Measurements from ENCODE around the gene DERL2. TPM values are rescaled to one million over a fixed set of nuclear protein-coding genes. Genes with fewer than 3 reads are reported as not detected.

Gene DERL2
- total RNA-seq, 1 experiment from 2014 or later = 70.2 TPM

DNA sequence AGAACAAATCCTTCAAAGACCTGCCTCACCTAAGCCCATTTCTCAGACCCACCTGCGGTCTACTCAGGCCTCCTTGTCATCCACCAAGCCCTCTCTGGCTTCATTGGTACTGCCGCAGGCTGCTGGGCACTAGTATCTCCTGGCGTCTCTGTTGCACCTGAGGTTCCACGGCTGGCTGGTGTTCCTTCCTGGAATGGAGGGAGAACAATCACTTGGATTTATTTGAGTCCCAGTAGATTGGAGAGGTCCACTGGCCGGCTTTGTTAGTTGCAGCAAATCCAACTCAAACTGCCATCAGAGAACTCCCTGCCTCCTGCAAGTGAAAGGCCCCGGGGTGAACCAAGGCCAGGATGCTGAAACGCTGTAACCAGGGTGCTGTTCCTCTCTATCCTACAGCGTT, 15.7 kb upstream of the DERL2 start:
- no peak for DNase-seq (ENCODE audit: low read depth)

DNA sequence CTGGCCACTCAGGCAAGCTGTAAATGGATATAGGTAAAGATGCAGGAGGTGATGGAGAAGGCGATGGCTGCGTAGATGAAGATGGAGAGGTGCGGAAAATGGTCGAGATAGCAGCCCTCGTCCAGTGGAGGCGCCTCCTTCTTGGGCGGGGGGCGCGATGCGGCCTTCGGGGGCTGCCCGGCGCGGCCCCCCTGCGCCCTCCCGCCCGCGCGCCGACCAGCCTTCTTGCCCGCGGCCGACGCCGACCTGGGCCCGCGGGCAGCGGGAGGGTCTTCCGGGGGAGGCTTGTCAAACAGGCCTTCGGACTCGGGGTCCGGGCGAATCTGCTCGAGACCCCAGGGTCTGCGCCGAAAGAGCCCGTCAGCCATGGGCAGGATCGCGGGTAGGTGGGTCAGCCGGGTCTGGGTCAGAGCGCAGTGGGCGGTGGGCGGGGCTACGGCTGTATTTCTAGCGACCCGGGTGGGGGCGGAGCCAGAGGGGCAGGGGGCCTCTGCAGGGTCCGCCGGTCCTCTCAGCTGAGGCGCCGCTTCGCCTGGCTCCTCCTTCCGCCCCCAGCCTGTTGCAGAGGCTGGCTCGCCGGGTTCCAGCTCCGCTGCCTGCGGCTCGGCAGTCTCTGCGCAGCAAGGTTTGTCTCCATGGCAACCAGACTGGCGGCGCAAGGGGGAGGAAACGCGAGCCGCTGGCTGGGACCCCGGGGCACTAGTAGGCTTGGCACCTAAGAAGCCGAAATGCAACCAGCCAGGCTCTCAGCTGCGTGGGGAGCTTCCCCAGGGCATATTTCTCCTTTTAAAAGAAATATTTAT, 14.8 kb upstream of the DERL2 start:
- peak; percentile 67 for DNase-seq (ENCODE audit: low read depth)

DNA sequence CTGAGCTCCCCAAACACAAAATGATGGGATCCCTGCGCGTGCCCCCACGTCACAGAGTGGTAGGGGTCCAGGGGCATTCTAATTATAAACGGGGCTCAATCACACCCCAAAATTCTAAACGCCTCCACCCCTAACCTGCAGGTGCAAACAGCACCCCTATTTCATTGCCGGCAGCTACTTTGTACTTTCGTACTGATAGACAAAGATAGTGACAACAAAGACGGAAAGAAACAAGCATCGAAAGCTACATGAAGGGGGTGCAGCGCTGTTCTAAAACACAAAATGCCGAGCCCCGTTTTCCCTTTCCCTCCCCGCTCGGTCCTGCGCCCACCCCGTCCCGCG, 14.2 kb upstream of the DERL2 start:
- DNase-seq (ENCODE audit: low read depth) = no peak

DNA sequence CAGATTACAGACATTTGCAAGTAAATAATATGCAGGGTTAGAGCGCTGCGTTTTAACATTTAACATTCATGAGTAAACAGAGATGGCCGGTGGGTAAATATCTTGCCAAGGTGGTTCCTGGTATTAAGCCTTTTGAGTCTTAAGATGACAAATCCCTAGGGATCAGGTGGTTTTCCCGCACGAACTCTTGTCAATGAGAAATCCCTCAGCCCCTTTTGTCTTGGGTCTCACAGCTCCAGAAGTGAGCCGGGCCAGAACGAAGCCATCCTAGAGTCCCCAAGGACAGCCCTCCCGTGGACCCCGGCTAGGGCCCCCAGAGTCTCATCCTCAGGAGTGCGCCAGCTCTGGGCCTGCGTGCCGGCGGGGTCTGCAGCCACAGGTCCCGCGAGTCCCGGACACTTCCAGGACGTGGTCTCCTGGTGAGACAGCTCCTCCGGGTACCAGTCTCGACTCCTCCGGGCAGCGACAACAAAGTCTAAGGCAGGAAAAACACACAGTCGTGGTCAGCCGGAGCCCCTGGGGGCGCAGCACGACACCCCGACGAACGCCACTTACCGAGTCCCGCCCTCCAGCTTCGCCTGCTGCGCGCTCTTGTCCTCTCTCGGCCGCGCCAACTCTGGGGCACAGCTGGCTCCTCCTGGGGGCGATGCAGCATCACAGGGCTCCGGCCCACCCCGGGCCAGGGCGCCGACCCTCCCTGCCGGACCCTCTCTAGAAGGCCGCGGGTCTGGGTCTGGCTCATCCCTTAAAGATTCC, 13.7 kb upstream of the DERL2 start:
- DNase-seq (ENCODE audit: low read depth) = no peak

DNA sequence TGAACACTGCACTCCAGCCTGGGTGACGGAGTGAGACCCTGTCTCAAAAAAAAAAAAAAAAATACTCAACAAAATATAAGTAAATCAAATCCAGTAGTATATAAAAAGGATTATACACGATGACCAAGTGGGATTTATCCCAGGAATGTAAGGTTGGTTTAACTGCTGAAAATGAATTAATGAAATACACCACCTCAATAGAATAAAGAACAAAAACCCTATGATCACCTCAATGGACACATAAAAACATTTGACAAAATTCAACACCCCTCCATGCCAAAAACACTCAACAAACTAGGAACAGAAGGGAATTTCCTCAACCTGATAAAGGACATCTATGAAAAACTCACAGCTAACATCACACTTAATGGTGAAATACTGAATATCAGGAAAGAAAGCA, 7.0 kb upstream of the DERL2 start:
- DNase-seq (ENCODE audit: low read depth) = no peak

DNA sequence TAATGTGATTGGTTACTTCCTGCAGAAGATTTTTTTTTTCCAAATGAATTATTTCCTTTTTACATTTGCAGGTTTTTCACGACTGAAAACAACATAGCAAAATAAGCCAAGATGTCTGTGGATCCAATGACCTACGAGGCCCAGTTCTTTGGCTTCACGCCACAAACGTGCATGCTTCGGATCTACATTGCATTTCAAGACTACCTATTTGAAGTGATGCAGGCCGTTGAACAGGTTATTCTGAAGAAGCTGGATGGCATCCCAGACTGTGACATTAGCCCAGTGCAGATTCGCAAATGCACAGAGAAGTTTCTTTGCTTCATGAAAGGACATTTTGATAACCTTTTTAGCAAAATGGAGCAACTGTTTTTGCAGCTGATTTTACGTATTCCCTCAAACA, 2.8 kb upstream of the DERL2 start:
- no peak for DNase-seq (ENCODE audit: low read depth)

DNA sequence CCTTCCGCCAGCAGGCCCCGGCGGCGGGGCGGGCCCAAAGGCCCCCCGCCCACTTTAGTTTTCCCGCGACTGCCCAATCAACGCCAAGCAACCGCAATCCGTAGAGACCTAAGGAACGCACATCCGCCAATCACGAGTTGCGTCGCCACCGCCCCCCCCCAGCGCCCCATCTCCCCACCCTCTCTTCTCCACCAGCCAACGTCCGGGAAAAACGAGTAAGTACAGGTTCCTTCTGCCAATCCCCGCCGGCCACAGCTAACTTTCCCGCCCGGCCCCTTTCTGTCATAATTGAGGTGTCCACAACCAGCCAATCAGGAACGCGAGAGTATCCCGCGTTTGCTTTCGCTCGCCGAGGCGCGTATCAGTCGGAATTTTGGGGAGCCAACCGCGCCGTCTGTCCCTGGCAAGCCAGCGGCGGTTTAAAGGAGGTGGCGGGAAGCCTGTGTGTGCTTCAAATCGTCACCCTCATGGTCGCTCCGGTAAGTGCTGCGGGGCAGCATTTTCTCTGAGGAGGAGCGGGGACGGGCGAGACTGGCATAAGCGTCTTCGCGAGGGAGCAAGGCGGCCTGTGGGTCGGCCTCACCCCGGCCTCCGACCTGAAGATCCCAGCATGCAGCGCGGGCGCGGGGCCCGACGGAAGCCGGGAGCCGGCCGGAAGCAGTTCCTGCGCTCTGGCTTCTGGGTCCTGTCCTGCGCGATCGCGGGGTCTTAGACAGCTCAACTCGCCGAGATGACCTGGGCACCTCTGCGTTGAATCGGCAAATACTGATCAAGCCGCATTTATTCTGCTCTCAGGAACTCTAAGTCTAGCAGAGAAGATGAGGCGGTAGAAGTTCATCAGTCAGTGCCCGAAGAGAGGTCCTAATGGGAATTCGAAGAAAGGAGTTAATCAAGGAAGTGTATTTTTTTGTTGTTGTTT, 487 bp upstream of the DERL2 start, which contains the start of gene MIS12:
Gene MIS12, plus strand, starts transcription at position 361 of the 919 bp plus-strand sequence. CDS start 2,297 bp downstream, outside the sequence.
- peak; percentile 99 for DNase-seq (ENCODE audit: low read depth)

DNA sequence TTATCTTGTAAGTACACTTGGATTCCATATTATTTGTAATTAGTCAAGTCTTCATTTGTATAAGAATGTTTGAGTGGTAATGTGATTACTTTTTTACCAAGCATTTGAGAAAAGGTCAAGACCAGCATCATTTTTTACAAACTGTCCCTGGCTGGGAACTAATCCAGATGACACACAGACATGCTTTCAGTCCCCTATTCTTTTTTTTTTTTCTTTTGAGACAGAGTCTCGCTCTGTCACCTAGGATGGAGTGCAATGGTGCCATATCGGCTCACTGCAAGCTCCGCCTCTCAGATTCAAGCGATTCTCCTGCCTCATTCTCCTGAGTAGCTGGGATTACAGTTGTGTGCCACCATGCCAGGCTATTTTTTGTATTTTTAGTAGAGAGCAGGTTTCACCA, 4.5 kb downstream of the DERL2 start:
- DNase-seq (ENCODE audit: low read depth) = no peak

DNA sequence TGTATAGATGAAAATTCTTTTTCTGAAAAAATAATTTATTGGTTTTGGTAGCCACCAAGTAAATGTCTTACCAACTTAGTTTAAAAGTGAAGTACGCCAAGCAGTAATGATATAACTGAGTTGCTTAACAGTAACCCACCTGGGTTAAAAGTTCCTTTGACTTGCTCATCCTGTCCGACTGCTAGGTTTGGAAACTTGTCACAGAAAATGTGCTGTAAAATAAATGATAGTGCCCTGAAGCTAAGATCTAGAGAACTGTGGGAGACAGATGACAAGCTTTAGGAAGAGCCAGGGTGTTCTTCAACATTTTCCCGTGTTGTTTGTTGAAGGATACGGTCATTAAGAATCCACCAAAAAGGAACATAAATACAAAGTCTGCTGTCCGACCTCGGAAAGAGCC, 5.0 kb downstream of the DERL2 start:
- no peak for DNase-seq (ENCODE audit: low read depth)

DNA sequence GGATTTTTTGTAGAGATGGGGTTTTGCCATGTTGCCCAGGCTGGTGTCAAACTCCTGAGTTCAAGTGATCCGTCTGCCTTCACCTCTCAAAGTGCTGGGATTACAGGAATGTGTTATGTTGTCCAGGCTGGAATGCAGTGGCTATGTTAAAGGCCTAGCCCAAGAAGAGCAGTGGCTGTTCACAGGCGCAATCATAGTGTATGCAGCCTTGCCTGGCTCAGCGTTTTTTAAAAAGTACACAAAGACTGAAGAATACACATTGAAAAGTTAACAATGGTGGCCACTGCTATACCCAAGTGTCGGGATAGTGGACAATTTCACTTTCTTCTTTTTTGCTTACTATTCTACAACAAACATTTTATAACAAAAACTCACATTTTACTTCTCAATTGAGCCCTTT, 7.0 kb downstream of the DERL2 start:
- no peak for DNase-seq (ENCODE audit: low read depth)

DNA sequence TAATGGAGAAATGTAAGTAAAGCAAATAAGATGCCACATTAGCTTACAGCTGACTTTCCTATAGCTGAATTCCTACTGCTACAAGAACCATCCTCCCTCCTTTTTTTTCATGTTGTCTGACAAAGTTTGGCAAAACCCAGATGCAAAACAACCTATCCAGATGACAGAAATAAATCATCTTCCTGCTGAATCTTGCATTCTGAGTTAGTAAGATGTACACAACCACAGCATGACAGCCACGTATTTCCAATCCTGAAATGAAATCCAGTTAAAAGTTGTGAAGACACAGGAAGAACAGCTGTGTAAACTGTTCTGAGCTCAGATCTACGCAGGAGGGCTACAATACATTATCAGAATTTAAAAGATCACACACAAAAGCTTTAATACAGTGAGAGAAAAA, 12.1 kb downstream of the DERL2 start:
- DNase-seq (ENCODE audit: low read depth) = peak; percentile 84

DNA sequence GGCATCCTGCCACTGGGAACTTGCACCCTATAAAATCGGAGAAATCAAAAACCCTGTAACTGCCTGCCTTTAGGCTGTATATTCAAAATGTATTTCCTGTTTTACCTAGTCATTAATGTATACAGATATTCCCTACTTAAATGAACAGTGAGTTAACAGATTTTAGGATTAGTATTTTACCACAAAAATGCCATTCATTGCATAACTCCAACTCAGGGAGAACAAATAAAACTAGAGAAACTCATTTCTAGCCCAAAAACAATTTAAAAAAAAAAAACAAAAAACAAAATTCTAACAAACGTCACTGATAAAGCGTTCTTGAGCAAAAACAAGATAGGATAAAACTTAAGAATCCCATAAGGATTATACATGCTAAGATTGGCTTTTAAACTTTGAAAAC, 13.5 kb downstream of the DERL2 start:
- no peak for DNase-seq (ENCODE audit: low read depth)

DNA sequence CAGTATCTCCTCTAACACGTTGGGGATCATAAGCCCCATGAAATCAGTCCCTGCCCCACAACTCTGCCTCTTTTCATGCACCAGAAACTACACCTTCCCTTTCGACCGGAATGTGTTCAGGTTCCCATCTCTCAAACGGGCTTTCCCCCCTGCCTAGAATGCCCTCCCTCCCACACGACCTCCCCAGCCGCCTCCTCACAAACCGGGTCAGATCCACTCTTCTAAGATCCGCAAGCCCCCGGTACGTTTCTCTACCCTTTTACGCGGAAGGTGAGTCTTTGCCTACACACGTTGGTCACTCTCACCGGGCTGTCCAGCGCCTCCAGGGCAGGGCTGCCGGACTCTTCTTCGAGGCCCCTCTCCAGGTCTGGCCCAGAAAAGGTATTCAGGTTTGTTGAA, 17.9 kb downstream of the DERL2 start:
- DNase-seq (ENCODE audit: low read depth) = no peak

DNA sequence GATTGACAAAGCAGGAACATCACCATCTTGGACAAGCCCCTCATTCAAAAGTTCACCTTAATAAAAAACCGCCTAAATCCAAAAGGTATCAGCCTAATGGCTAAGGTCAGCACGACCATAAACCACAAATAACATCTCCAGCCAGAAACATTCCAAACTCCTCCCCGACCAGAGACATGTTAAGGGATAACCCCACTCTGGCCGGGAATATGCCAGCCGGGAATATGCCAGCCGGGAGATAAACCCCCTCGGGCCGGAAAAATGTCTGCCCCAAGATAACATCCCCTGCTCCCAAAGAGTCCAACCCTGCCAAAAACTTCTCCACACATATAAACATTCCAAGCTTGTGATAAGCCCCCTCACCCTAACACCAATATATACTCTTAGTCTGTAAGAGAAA, 18.6 kb downstream of the DERL2 start:
- no peak for DNase-seq (ENCODE audit: low read depth)

DNA sequence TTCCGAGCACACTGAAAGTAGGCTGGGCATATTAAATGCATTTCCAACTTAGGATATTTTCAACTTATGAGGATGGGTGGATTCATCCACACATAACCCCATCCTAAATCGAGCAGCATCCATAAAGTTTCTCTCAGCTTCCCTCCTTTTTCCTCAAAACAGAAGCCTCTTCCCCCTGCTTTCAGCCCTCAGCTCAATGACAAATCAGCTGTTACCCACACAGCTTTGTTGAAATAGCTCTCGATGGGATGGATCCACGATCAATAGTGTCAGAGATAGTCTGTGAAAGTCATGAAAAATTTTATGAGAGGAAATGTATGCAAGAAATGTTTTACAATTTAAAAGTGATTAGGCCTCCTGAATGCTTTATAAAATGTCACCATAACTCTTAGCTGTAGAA, 19.7 kb downstream of the DERL2 start:
- DNase-seq (ENCODE audit: low read depth) = no peak

DNA sequence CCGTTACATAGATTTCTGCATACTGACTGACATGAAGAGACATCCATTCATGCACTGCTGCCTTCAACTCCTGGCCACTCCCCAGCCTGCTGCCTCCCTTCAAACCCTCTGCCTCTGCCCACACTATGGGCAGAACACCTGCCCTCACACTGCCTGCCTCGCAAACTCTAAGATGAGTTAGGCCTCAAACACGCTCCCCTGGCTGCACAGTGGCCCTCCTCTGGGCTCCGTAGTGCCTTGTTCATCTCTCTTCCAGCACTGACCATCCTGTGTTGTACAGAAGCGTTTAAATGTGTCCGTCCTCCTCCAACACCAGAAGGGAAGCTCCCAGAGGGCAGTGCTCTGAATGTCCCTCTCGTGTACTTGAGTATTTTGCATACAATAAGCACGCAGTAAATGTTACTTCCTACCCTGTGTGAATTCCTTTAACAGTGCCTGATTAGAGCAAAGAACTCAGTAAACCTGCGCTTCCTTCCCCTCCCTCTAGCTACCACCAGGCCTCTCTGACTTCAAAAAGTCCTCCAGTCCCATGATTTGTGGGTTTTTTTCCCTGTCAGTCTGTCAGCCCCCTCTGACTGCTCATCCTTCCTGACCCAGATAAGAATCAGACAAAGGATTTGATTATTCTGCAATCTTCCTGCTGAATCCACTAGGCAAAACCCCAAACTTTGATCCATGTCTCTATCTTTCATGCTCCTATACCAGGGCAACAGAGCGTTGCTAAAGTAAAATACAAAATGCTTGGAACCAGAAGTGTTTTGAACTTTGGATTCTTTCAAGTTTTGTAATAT, 21.1 kb downstream of the DERL2 start:
- no peak for DNase-seq (ENCODE audit: low read depth)

DNA sequence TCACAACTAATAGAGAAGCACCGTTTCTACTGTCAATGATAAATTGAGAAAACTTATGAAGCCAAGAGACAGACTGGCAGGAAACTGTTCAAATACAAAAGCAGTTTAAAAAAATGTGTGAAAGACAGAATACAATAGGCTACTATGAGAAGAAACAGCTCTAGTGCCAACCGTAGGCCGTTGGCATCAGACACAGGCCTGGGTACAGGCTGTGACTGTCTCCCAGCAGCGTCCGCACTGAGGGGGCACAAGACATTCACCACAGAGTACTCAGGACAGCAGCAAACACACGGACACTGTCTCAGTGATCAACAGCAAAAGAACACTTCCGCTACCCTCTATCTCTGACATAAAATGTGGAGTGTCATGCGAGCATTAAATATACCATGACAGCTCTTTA, 39.2 kb downstream of the DERL2 start:
- DNase-seq (ENCODE audit: low read depth) = no peak

DNA sequence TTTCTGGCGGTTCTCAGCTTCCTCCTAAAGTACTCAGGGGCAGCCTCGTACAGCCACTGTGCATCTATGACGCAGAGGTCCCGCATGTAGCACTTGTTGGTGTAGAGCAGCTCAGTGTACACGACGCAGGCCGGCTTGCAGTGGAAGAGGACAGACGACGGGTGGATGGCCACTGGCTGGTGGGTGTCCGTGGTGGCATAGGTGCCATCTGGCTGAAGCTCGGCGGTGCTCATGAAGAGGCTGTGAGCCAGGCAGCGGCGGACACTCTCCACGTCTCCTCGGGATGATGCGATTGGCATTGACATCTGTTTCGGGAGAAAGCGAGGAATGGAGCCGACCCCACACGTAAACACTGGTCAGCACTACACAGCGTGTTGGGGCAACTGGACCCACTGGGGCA, 41.8 kb downstream of the DERL2 start:
- DNase-seq (ENCODE audit: low read depth) = no peak

DNA sequence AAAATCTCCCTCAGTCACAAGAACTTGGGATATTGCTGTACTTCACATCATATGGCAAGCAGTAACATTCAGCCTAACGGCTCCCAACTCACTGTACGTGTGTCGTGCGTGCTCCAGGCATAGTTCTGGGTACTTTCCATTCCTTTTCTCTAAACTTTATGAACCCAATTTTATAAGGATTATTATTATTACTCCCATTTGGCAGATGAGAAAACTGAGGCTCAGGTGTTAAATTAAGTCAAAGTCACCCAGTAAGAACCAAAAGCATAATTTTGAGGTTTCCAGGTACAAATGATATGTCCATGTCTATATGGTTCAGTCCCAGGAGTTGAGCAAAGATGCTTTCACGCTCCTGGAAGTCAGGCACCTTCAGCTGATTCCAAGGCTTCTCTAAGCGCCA, 42.2 kb downstream of the DERL2 start:
- DNase-seq (ENCODE audit: low read depth) = no peak

DNA sequence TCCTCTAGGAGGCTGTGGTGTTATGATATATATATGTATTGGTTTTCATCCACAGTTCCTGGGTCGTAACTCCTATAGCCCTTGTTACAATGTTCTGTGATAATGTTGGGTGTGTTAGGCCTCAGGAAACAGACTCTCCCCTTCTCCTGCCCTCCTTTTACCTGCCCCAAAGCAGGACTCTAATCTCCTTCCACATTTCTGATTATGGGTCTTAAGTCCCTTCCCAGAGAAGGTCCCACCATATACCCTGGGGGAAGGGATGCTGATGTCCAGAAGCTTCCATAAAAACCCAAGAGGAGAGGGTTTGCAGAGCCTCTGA, 46.6 kb downstream of the DERL2 start:
- DNase-seq (ENCODE audit: low read depth) = no peak

DNA sequence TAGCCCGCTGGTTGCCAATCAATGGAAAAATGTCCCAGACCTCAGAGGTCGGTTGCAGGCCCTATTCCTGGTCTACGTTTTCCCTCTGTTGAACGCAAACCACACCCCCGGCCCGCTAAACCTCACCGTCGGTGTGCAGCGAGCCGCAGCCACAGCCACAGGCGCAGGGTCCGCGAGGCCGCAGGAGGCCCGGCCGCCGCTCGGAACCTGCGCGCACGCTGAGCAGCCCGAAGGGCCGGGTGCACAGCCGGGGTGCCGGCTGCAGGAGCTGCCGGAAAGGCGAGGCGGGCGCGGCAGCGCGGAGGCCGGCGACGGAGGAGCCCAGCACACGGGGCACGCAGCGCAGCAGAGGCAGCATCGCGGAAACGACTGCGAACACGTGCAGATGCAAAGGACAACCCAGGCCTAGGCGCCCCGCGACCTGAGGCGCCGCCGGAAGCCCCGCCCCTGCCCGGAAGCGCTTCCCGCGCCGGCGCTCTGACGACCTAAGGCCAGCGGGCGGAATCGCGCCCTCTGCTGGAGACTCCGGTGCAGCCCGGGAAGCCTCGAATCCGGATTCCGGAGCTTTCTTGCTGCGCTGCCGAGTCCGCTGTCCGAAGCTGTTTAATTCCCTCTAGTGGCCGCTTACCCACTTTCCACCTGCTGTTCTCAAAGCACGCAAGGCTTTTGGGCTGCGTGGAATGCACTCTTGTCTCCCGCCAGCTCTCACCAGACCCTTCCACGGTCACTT, 47.1 kb downstream of the DERL2 start, which contains the start of gene C1QBP:
Gene C1QBP, minus strand, starts transcription at position 440 of the 730 bp plus-strand sequence. Its CDS starts 82 bp downstream, at position 358.
- DNase-seq (ENCODE audit: low read depth) = peak; percentile 91
